IMR-90 (cell line): ENCODE measurements around the gene PRDM10. TPM values are rescaled to one million over a fixed set of nuclear protein-coding genes. Genes with fewer than 3 reads are reported as not detected.

Experiments used
- ATAC-seq: fragments of 200-7000 bp; cut with Tn5 transposase; 2 replicates; pipeline ENCODE4 v1.9.1; 2020; ENCODE audit warnings: low read depth, mild to moderate bottlenecking, moderate library complexity
- BruUV-seq: library from RNA; stranded (reverse); fragments of 400-500 nt; replicated peaks from 2 replicates; lab custom pipeline; 2021; lab: Mats Ljungman, UMichigan
- CTCF ChIA-PET: fragments of 300-600 bp; formaldehyde crosslinking; extraction: SDS; loops from one replicate; lab custom pipeline; 2021; ENCODE audit warnings: antibody characterized with exemption; lab: Yijun Ruan, JAX
- POLR2A ChIA-PET: fragments of 300-600 bp; sonication (Branson Sonifier 250); formaldehyde crosslinking; loops from one replicate; lab custom pipeline; 2022; ENCODE audit warnings: antibody characterized with exemption; ENCODE audit not compliant: unreplicated experiment; lab: Charles Lee
- DNase-seq: peaks from one replicate; pipeline ENCODE4 v3.0.0; 2013
- H2AFZ ChIP-seq: replicated peaks from 2 replicates; pipeline ENCODE3; 2013; ENCODE audit warnings: low read length, mild to moderate bottlenecking; ENCODE audit not compliant: poor library complexity
- H2AK5ac ChIP-seq: 2 replicates; pipeline ENCODE4 v1.6.1; 2013; ENCODE audit warnings: low read depth, low read length, inconsistent platforms
- H2AK9ac ChIP-seq: replicated peaks from 2 replicates; pipeline ENCODE3; 2013; ENCODE audit warnings: mild to moderate bottlenecking, low read depth, low read length, moderate library complexity; ENCODE audit not compliant: poor library complexity
- H2BK120ac ChIP-seq: 2 replicates; pipeline ENCODE4 v1.6.1; 2013; ENCODE audit warnings: low read depth, low read length, inconsistent platforms
- H2BK15ac ChIP-seq: 3 replicates; pipeline ENCODE4 v1.6.1; 2013; ENCODE audit warnings: low read depth, low read length, inconsistent platforms
- H2BK20ac ChIP-seq: 2 replicates; pipeline ENCODE4 v1.6.1; 2013; ENCODE audit warnings: low read depth, mild to moderate bottlenecking, inconsistent platforms, low read length, moderate library complexity
- H2BK5ac ChIP-seq: 2 replicates; pipeline ENCODE4 v1.6.1; 2013; ENCODE audit warnings: mild to moderate bottlenecking, low read depth, low read length, inconsistent platforms; ENCODE audit not compliant: poor library complexity, severe bottlenecking
- H3K14ac ChIP-seq: replicated peaks from 2 replicates; pipeline ENCODE4 v1.6.1; 2013; ENCODE audit warnings: low read depth, low read length, inconsistent platforms
- H3K18ac ChIP-seq: 2 replicates; pipeline ENCODE4 v1.6.1; 2013; ENCODE audit warnings: low read depth, low read length, control low read depth
- H3K23ac ChIP-seq: 2 replicates; pipeline ENCODE4 v1.6.1; 2013; ENCODE audit warnings: low read depth, low read length, inconsistent platforms
- H3K27ac ChIP-seq: 2 replicates; pipeline ENCODE4 v1.5.1; 2013; ENCODE audit warnings: mild to moderate bottlenecking, control low read depth, low read length; ENCODE audit not compliant: insufficient read depth
- H3K27me3 ChIP-seq: 2 replicates; pipeline ENCODE4 v1.6.1; 2013; ENCODE audit warnings: low read length; ENCODE audit not compliant: control insufficient read depth, insufficient read depth
- H3K36me3 ChIP-seq: 2 replicates; pipeline ENCODE4 v1.6.1; 2013; ENCODE audit warnings: low read length, mixed read lengths; ENCODE audit not compliant: control insufficient read depth, insufficient read depth
- H3K4ac ChIP-seq: 2 replicates; pipeline ENCODE4 v1.6.1; 2013; ENCODE audit warnings: low read depth, low read length, inconsistent platforms
- H3K4me1 ChIP-seq: 2 replicates; pipeline ENCODE4 v1.6.1; 2013; ENCODE audit warnings: low read length, mixed read lengths; ENCODE audit not compliant: control insufficient read depth, insufficient read depth
- H3K4me2 ChIP-seq: 2 replicates; pipeline ENCODE4 v1.6.1; 2013; ENCODE audit warnings: low read depth, mild to moderate bottlenecking, control low read depth, low read length, moderate library complexity
- H3K4me3 ChIP-seq: 2 replicates; pipeline ENCODE4 v1.5.1; 2013; ENCODE audit warnings: low read depth, mild to moderate bottlenecking, control low read depth, low read length, moderate library complexity; ENCODE audit not compliant: insufficient read depth
- H3K56ac ChIP-seq: 2 replicates; pipeline ENCODE4 v1.6.1; 2013; ENCODE audit warnings: low read length, inconsistent platforms; ENCODE audit not compliant: insufficient read depth; ENCODE audit errors: extremely low read depth
- H3K79me1 ChIP-seq, 2 experiments: 2 replicates each; pipeline ENCODE4 v1.6.1; 2013; ENCODE audit warnings: low read length in 2 of 2, inconsistent platforms in 1 of 2, low read depth in 1 of 2
- H3K9ac ChIP-seq: 2 replicates; pipeline ENCODE4 v1.6.1; 2013; ENCODE audit warnings: low read depth, low read length, control low read depth
- H3K9me1 ChIP-seq: 2 replicates; pipeline ENCODE4 v1.6.1; 2013; ENCODE audit warnings: low read length, inconsistent platforms; ENCODE audit not compliant: insufficient read depth
- H3K9me3 ChIP-seq: 2 replicates; pipeline ENCODE4 v1.6.1; 2013; ENCODE audit warnings: low read length; ENCODE audit not compliant: control insufficient read depth, insufficient read depth
- H4K20me1 ChIP-seq: 2 replicates; pipeline ENCODE4 v1.6.1; 2013; ENCODE audit warnings: low read length, inconsistent platforms; ENCODE audit not compliant: insufficient read depth
- H4K5ac ChIP-seq: 2 replicates; pipeline ENCODE4 v1.6.1; 2013; ENCODE audit warnings: mild to moderate bottlenecking, low read depth, low read length, control low read depth
- H4K8ac ChIP-seq, 2 experiments: 2 replicates each; pipeline ENCODE4 v1.6.1; 2013; ENCODE audit warnings: low read depth in 2 of 2, low read length in 2 of 2, control low read depth in 1 of 2, inconsistent platforms in 1 of 2
- H4K91ac ChIP-seq: 2 replicates; pipeline ENCODE4 v1.6.1; 2013; ENCODE audit warnings: low read depth, low read length, inconsistent platforms; ENCODE audit not compliant: insufficient read depth
- BHLHE40 ChIP-seq: fragments of 150-350 bp; IDR thresholded peaks from 2 replicates; pipeline ENCODE4 v1.6.1; 2016; ENCODE audit warnings: mild to moderate bottlenecking, low read depth, low read length
- CEBPB ChIP-seq: IDR thresholded peaks from 2 replicates; pipeline ENCODE4 v1.6.1; 2012; ENCODE audit warnings: low read depth, low read length, improper control_type of control experiment
- CHD1 ChIP-seq: IDR thresholded peaks from 2 replicates; pipeline ENCODE4 v1.6.1; 2012; ENCODE audit warnings: low read depth, low read length, improper control_type of control experiment
- ELK1 ChIP-seq: fragments of 150-350 bp; IDR thresholded peaks from 2 replicates; pipeline ENCODE4 v1.6.1; 2016; ENCODE audit warnings: low read depth, mild to moderate bottlenecking, low read length, moderate library complexity, borderline replicate concordance
- FOS ChIP-seq: fragments of 150-350 bp; IDR thresholded peaks from 2 replicates; pipeline ENCODE4 v1.6.1; 2016; ENCODE audit warnings: low read depth, low read length
- MAFK ChIP-seq: IDR thresholded peaks from 2 replicates; pipeline ENCODE4 v1.6.1; 2012; ENCODE audit warnings: low read depth, low read length, improper control_type of control experiment
- MAZ ChIP-seq: IDR thresholded peaks from 2 replicates; pipeline ENCODE4 v1.6.1; 2012; ENCODE audit warnings: low read depth, mild to moderate bottlenecking, low read length, improper control_type of control experiment, moderate library complexity, borderline replicate concordance
- MXI1 ChIP-seq: IDR thresholded peaks from 2 replicates; pipeline ENCODE4 v1.6.1; 2012; ENCODE audit warnings: low read depth, mild to moderate bottlenecking, low read length, moderate library complexity, borderline replicate concordance
- NFE2L2 ChIP-seq: fragments of 150-350 bp; IDR thresholded peaks from 2 replicates; pipeline ENCODE4 v1.6.1; 2016; ENCODE audit warnings: low read depth, mild to moderate bottlenecking, low read length
- POLR2A ChIP-seq: IDR thresholded peaks from 2 replicates; pipeline ENCODE4 v1.6.1; 2012; ENCODE audit warnings: mild to moderate bottlenecking, low read depth, low read length
- RAD21 ChIP-seq: IDR thresholded peaks from 2 replicates; pipeline ENCODE4 v1.6.1; 2012; ENCODE audit warnings: low read length, improper control_type of control experiment
- RFX5 ChIP-seq: IDR thresholded peaks from 2 replicates; pipeline ENCODE4 v1.8.0; 2012; ENCODE audit warnings: low read depth, mild to moderate bottlenecking, low read length, moderate library complexity
- SMC3 ChIP-seq: fragments of 150-350 bp; IDR thresholded peaks from 2 replicates; pipeline ENCODE4 v1.6.1; 2016; ENCODE audit warnings: low read depth, mild to moderate bottlenecking, antibody characterized with exemption, low read length, moderate library complexity
- USF2 ChIP-seq: fragments of 150-350 bp; IDR thresholded peaks from 2 replicates; pipeline ENCODE4 v1.6.1; 2017; ENCODE audit warnings: mild to moderate bottlenecking, antibody characterized with exemption, low read length, low read depth
- WGBS, 2 experiments: methylation state at CpG; one replicate each; pipeline versions ENCODE4 v1.1.5 to v1.1.7; 2013; ENCODE audit warnings: missing lambda C conversion rate in 2 of 2; ENCODE audit not compliant: insufficient read length in 1 of 2; ENCODE audit errors: extremely low coverage in 2 of 2; 5-methylcytosine and 5-hydroxymethylcytosine counted together
- dilution Hi-C: fragments of 300-500 bp; cut with HindIII; formaldehyde crosslinking; loops from one replicate; pipeline ENCODE4 v1.14.3; 2018; ENCODE audit warnings: low sequenced_read_pairs; ENCODE audit not compliant: unreplicated experiment
- in situ Hi-C: fragments of 300-500 bp; cut with MboI; formaldehyde crosslinking; loops from 3 replicates; pipeline ENCODE4 v1.14.3; 2019; ENCODE audit warnings: low sequenced_read_pairs, inconsistent platforms, mixed read lengths
- intact Hi-C: fragments of 100-400 bp; cut with micrococcal nuclease; formaldehyde crosslinking; loops from 2 replicates; pipeline ENCODE4 v1.10.0; 2022
- polyA plus RNA-seq, 3 experiments: library from polyadenylated mRNA; depleted of rRNA; stranded (reverse); fragments of >200 nt; gene quantifications; 2 replicates each; pipeline ENCODE4 v1.2.3, GENCODE V29; 2012; ENCODE audit warnings: low replicate concordance in 1 of 3
- total RNA-seq: library from RNA; depleted of rRNA; stranded (reverse); fragments of >200 nt; gene quantifications from 2 replicates; pipeline ENCODE4 v1.2.3, GENCODE V29; 2012
- TF ChIP-seq, protein P1 (sequence below): conservative IDR thresholded peaks from 2 replicates; pipeline ENCODE4 v1.5.1; 2012; ENCODE audit warnings: mild to moderate bottlenecking, low read depth, low read length, improper control_type of control experiment

The PRDM10 gene
- total and polyA plus RNA-seq, 2 of the 4 experiments (the other 2 are of a cell fraction), result 3.1 to 6.5 TPM

GRCh38 chr11:129928923-129929692 lies 73.5 kb downstream of the PRDM10 start:
- WGBS, 2 experiments, result no CpG with 5 or more reads among the region's 3 CpGs
- no peak overlapping the region for H2BK120ac ChIP-seq
- H3K4me2 ChIP-seq, result no peak overlapping the region
- no peak overlapping the region for H3K4me3 ChIP-seq
- dilution Hi-C loops, result loop anchor here (25.0 kb wide), 1 partner anchor 208 kb away; no protein-coding TSS in a partner anchor
- TF ChIP-seq, protein P1, sequence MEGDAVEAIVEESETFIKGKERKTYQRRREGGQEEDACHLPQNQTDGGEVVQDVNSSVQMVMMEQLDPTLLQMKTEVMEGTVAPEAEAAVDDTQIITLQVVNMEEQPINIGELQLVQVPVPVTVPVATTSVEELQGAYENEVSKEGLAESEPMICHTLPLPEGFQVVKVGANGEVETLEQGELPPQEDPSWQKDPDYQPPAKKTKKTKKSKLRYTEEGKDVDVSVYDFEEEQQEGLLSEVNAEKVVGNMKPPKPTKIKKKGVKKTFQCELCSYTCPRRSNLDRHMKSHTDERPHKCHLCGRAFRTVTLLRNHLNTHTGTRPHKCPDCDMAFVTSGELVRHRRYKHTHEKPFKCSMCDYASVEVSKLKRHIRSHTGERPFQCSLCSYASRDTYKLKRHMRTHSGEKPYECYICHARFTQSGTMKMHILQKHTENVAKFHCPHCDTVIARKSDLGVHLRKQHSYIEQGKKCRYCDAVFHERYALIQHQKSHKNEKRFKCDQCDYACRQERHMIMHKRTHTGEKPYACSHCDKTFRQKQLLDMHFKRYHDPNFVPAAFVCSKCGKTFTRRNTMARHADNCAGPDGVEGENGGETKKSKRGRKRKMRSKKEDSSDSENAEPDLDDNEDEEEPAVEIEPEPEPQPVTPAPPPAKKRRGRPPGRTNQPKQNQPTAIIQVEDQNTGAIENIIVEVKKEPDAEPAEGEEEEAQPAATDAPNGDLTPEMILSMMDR, result no peak
- no peak for TF ChIP-seq BHLHE40
- no peak for TF ChIP-seq RAD21
- TF ChIP-seq NFE2L2, result no peak
- no peak for TF ChIP-seq RFX5
- no peak for TF ChIP-seq MXI1
- TF ChIP-seq FOS, result no peak
- TF ChIP-seq MAZ, result no peak
- no peak for TF ChIP-seq CEBPB
- no peak for TF ChIP-seq USF2
- TF ChIP-seq SMC3, result no peak
- TF ChIP-seq CHD1, result no peak
- TF ChIP-seq ELK1, result no peak
- TF ChIP-seq POLR2A, result no peak
- no peak for TF ChIP-seq MAFK
- DNase-seq, result no peak
- no peak overlapping the region for H3K56ac ChIP-seq
- 0 out of 2 replicates have a peak, but pooled peaks cover 3% of the 10 kb centered on the region for H3K9me1 ChIP-seq
- H3K4me1 ChIP-seq, result no peaks in the 10 kb centered on the region
- no peak overlapping the region for H2AK9ac ChIP-seq
- no peak overlapping the region for H2BK15ac ChIP-seq
- H4K91ac ChIP-seq, result no peak overlapping the region
- no peak overlapping the region for H4K5ac ChIP-seq
- intact Hi-C loops, result no loop called here
- H3K79me1 ChIP-seq, result no peaks in the 10 kb centered on the region
- no peak overlapping the region for H2AFZ ChIP-seq
- H4K20me1 ChIP-seq, result no peaks in the 10 kb centered on the region
- H3K36me3 ChIP-seq, result peaks cover 13% of the 10 kb centered on the region
- H3K9me3 ChIP-seq, result no peaks in the 10 kb centered on the region
- BruUV-seq, result no TSS peak
- no peak overlapping the region for H3K4ac ChIP-seq
- H2AK5ac ChIP-seq, result no peak overlapping the region
- no peak overlapping the region for H2BK5ac ChIP-seq
- ATAC-seq, result no peak
- POLR2A ChIA-PET, result no interaction called here
- no peak overlapping the region for H3K23ac ChIP-seq
- CTCF ChIA-PET, result interaction anchor here (1.1 to 3.9 kb wide), 2 partner anchors 126 to 203 kb away, joined by 3 to 11 read pairs; no protein-coding TSS in a partner anchor
- H3K18ac ChIP-seq, result no peak overlapping the region
- no peak overlapping the region for H2BK20ac ChIP-seq
- H3K27ac ChIP-seq, result no peak overlapping the region
- no peak overlapping the region for H4K8ac ChIP-seq
- H3K14ac ChIP-seq, result no peak overlapping the region
- no peaks in the 10 kb centered on the region for H3K27me3 ChIP-seq
- no peak overlapping the region for H3K9ac ChIP-seq
- in situ Hi-C loops, result loop anchor here (5.0 kb wide), 1 partner anchor 203 kb away; no protein-coding TSS in a partner anchor
